ENCODE data around the gene NCKAP5.

NCKAP5 gene

GRCh38 chr2:133262893-133263292, 305.4 kb downstream of the NCKAP5 start:
- no peak overlapping the region for H3K27ac ChIP-seq
- H3K36me3 ChIP-seq = no peaks in the 10 kb centered on the region
- peaks cover 0 to 5% (median 0%) of the 10 kb centered on the region in 11 experiments; a peak in 1 of 22 replicates for H4K20me1 ChIP-seq
- H3K9ac ChIP-seq = no peak overlapping the region
- H3K4me2 ChIP-seq = no peak overlapping the region
- peaks cover 0 to 6% (median 0%) of the 10 kb centered on the region in 11 experiments; a peak in 1 of 22 replicates for H3K9me3 ChIP-seq (replicated peaks in 1 of 11)
- TF ChIP-seq Cebpa-rat (IDR thresholded peaks at IDR 0.05) = no peak
- peaks cover 0 to 32% (median 3%) of the 10 kb centered on the region in 10 experiments; a peak in 9 of 20 replicates for H3K4me1 ChIP-seq
- H3K27me3 ChIP-seq = peaks cover 22 to 46% (median 42%) of the 10 kb centered on the region in 11 experiments
- H3K4me3 ChIP-seq = no peak overlapping the region

GRCh38 chr2:133255360-133255759, 312.9 kb downstream of the NCKAP5 start:
- H3K9ac ChIP-seq = no peak overlapping the region
- no peaks in the 10 kb centered on the region for H4K20me1 ChIP-seq
- TF ChIP-seq Cebpa-rat (IDR thresholded peaks at IDR 0.05) = no peak
- H3K4me2 ChIP-seq = no peak overlapping the region
- no peaks in the 10 kb centered on the region for H3K9me3 ChIP-seq (replicated peaks in 1 of 11)
- H3K27me3 ChIP-seq = no peaks in the 10 kb centered on the region
- no peaks in the 10 kb centered on the region for H3K4me1 ChIP-seq
- no peaks in the 10 kb centered on the region for H3K36me3 ChIP-seq
- H3K27ac ChIP-seq = no peak overlapping the region
- H3K4me3 ChIP-seq = no peak overlapping the region

GRCh38 chr2:133253793-133254192, 314.5 kb downstream of the NCKAP5 start:
- no peak overlapping the region for H3K9ac ChIP-seq
- H3K36me3 ChIP-seq = no peaks in the 10 kb centered on the region
- H3K4me1 ChIP-seq = peaks cover 0 to 1% (median 0%) of the 10 kb centered on the region in 10 experiments; a peak in 3 of 20 replicates
- no peaks in the 10 kb centered on the region for H3K9me3 ChIP-seq (replicated peaks in 1 of 11)
- H3K27me3 ChIP-seq = no peaks in the 10 kb centered on the region
- no peak overlapping the region for H3K4me3 ChIP-seq
- H3K4me2 ChIP-seq = no peak overlapping the region
- no peaks in the 10 kb centered on the region for H4K20me1 ChIP-seq
- no peak overlapping the region for H3K27ac ChIP-seq
- no peak for TF ChIP-seq Cebpa-rat (IDR thresholded peaks at IDR 0.05)

- no peak for TF ChIP-seq Cebpa-rat (IDR thresholded peaks at IDR 0.05)
- H3K9me3 ChIP-seq (replicated peaks in 1 of 11) = peaks cover 0 to 6% (median 0%) of the 10 kb centered on the region in 11 experiments; a peak in 3 of 22 replicates
- no peak overlapping the region for H3K4me2 ChIP-seq
- no peak overlapping the region for H3K4me3 ChIP-seq
- H3K4me1 ChIP-seq = peaks cover 0 to 10% (median 5%) of the 10 kb centered on the region in 10 experiments; a peak in 14 of 20 replicates
- H3K27ac ChIP-seq = no peak overlapping the region
- H4K20me1 ChIP-seq = no peaks in the 10 kb centered on the region
- no peaks in the 10 kb centered on the region for H3K36me3 ChIP-seq
- no peaks in the 10 kb centered on the region for H3K27me3 ChIP-seq
- H3K9ac ChIP-seq = no peak overlapping the region
Observed at GRCh38 chr2:133252780-133253355, 315.4 kb downstream of the NCKAP5 start.

GRCh38 chr2:133249362-133249761, 318.9 kb downstream of the NCKAP5 start:
- Histone ChIP-seq H3K27me3 (no peaks in the 10 kb centered on the region), H3K4me3 (no peak overlapping the region), H3K36me3 (no peaks in the 10 kb centered on the region), H3K9me3 (replicated peaks in 1 of 11) (peaks cover 0 to 6% (median 0%) of the 10 kb centered on the region in 11 experiments; a peak in 3 of 22 replicates), H3K4me2 (no peak overlapping the region), H3K4me1 (peaks cover 0 to 21% (median 11%) of the 10 kb centered on the region in 10 experiments; a peak in 15 of 20 replicates), H3K27ac (no peak overlapping the region), H4K20me1 (no peaks in the 10 kb centered on the region), H3K9ac (no peak overlapping the region)
- TF ChIP-seq Cebpa-rat (IDR thresholded peaks at IDR 0.05) = no peak

DNA sequence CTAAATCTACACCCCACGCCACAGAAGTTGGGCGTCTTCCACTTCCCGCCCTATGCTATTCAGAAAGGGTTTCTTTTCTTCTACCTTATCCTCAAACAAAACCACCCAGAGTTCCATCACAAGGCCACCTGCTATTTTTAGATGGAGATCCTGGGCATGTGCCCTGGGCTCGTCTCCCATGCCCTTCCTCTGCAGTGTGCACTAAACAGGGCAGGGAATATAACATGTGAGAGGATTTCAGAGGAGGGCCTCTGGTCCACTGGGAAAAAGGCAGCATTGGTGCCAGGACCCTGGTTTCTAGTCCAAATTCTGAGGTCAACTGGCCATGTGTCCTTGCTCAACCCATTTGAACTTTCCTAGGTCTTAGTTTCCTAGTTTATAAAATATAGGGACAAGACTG, 320.0 kb downstream of the NCKAP5 start:
- no peak for TF ChIP-seq Cebpa-rat (IDR thresholded peaks at IDR 0.05)
- H3K9ac ChIP-seq = 0 out of 22 replicates have a peak overlapping the region, but pooled peaks of 1 of the 11 experiments have one; percentile 10
- H3K4me1 ChIP-seq = peaks cover 0 to 21% (median 11%) of the 10 kb centered on the region in 10 experiments; a peak in 15 of 20 replicates
- no peak overlapping the region for H3K4me3 ChIP-seq
- peak overlapping the region in 9 of 11 experiments; percentile 32 to 73 (median 48); a peak in 10 of 22 replicates for H3K27ac ChIP-seq
- H3K4me2 ChIP-seq = peak overlapping the region in 9 of 11 experiments; percentile 9 to 85 (median 47); a peak in 12 of 22 replicates
- no peaks in the 10 kb centered on the region for H3K27me3 ChIP-seq
- H4K20me1 ChIP-seq = no peaks in the 10 kb centered on the region
- H3K36me3 ChIP-seq = no peaks in the 10 kb centered on the region
- H3K9me3 ChIP-seq (replicated peaks in 1 of 11) = peaks cover 0 to 6% (median 0%) of the 10 kb centered on the region in 11 experiments; a peak in 3 of 22 replicates

- peak overlapping the region in 9 of 11 experiments; percentile 42 to 73 (median 51); a peak in 17 of 22 replicates for H3K27ac ChIP-seq
- H3K27me3 ChIP-seq = no peaks in the 10 kb centered on the region
- no peak overlapping the region for H3K4me3 ChIP-seq
- peak overlapping the region in 10 of 11 experiments; percentile 9 to 85 (median 40); a peak in 17 of 22 replicates for H3K4me2 ChIP-seq
- H3K4me1 ChIP-seq = peaks cover 0 to 21% (median 11%) of the 10 kb centered on the region in 10 experiments; a peak in 15 of 20 replicates
- H3K9me3 ChIP-seq (replicated peaks in 1 of 11) = peaks cover 0 to 6% (median 0%) of the 10 kb centered on the region in 11 experiments; a peak in 3 of 22 replicates
- H4K20me1 ChIP-seq = no peaks in the 10 kb centered on the region
- no peaks in the 10 kb centered on the region for H3K36me3 ChIP-seq
- no peak for TF ChIP-seq Cebpa-rat (IDR thresholded peaks at IDR 0.05)
- H3K9ac ChIP-seq = 0 out of 22 replicates have a peak overlapping the region, but pooled peaks of 1 of the 11 experiments have one; percentile 10
Observed at GRCh38 chr2:133247631-133248030, 320.6 kb downstream of the NCKAP5 start.

- no peak overlapping the region for H3K27ac ChIP-seq
- H3K4me3 ChIP-seq = no peak overlapping the region
- no peaks in the 10 kb centered on the region for H3K4me1 ChIP-seq
- no peak overlapping the region for H3K4me2 ChIP-seq
- no peak overlapping the region for H3K9ac ChIP-seq
- H3K27me3 ChIP-seq = no peaks in the 10 kb centered on the region
- H3K36me3 ChIP-seq = no peaks in the 10 kb centered on the region
- H4K20me1 ChIP-seq = no peaks in the 10 kb centered on the region
- H3K9me3 ChIP-seq (replicated peaks in 1 of 11) = no peaks in the 10 kb centered on the region
- no peak for TF ChIP-seq Cebpa-rat (IDR thresholded peaks at IDR 0.05)
Observed at GRCh38 chr2:133241224-133241571, 327.1 kb downstream of the NCKAP5 start.

GRCh38 chr2:133240491-133241223, 327.6 kb downstream of the NCKAP5 start:
- H3K9ac ChIP-seq = no peak overlapping the region
- TF ChIP-seq Cebpa-rat (IDR thresholded peaks at IDR 0.05) = no peak
- no peaks in the 10 kb centered on the region for H3K4me1 ChIP-seq
- no peaks in the 10 kb centered on the region for H4K20me1 ChIP-seq
- H3K4me2 ChIP-seq = no peak overlapping the region
- H3K27ac ChIP-seq = no peak overlapping the region
- no peaks in the 10 kb centered on the region for H3K9me3 ChIP-seq (replicated peaks in 1 of 11)
- H3K36me3 ChIP-seq = no peaks in the 10 kb centered on the region
- no peaks in the 10 kb centered on the region for H3K27me3 ChIP-seq
- H3K4me3 ChIP-seq = no peak overlapping the region

All from BLaER1 treated with 17β-estradiol and CSF1 and Interleukin-3, amounts not matched to agents 10 nM and 100 nM (cell line).